CD4-positive, alpha-beta T cell treated with Interleukin-15 for 4 hours (primary cell): ENCODE data around the gene CXCR3.
"Not testable (repeated sequence)": the region's sequence is repeated elsewhere in the genome, so short reads cannot be mapped to it uniquely, and the experiment has no call there.

Experiments used
- DNase-seq: peaks from one replicate; pipeline ENCODE4 v3.0.0-alpha.2; 2020; ENCODE audit warnings: low spot score

CXCR3 gene

DNA sequence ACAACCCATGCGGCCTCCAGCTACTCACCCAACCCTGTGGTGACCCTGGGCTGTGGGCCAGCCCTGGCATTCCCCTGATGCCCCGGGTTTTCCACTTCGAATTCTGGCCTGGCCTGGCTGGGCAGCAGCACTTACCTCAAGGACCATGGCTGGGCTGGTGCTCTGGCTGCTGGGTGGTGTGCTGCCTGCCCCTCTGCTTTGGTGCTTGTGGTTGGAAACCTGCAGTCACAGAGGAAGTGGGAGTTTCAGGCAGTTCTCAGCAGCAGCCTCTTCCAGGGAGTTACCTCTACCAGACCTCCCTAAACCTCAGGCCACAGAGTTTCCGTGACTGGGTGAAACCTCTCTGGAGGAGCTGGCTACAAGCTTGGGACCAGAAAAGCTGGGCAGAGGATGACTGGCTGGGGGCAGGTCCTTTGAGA, at the start of gene CXCR3:
Gene CXCR3 (minus strand): TSS at position 209 of the 419 bp plus-strand sequence. CDS start 62 bp downstream, at position 147.
- DNase-seq, result peak; percentile 60

DNA sequence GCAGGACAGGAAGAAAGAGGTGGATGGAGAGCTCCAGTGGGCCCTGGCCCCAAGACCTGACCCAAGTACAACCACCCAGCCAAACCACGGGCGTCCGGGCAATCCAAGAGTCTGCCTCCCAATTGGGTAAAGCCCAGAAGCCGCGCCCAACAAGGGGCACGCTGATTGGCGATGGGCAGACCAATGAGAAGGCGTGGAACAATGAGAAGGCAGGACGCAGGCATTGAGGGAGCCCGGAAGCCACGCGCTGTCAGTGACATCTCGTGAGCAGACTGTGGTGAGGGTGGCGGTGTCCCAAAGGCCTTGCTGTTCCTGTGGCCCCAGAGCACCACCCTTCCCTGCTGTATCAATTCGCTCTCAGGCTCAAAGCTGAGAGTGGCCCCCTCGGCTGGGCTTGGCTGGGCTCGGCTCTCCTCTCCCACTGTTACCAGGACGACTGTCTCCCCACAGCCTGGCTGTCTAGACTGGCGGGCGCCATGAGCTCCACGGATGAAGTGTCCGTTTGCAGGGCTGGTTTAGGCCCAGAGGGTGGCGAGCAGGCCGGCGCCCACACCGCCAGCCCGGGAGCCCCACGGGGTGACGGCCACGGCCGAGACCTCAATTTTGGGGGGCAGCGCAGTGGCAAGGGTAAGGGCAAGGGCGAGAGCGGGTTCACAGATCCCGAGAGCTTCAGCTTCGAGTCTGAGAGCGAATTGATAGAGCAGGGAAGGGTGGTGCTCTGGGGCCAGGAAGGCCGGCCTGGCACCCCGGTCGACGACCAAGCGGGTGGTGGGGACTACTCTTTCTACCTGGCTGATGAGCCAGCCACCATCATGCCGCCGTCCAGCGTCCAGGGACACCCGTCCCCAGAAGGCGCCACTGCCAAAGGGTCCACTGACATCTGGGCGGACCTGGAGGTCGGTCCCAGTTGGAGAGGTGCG, 49.3 kb upstream of the CXCR3 start, which contains the start of gene LOC101059915:
Gene LOC101059915 (plus strand): TSS at position 219 of the 920 bp plus-strand sequence.
- no peak for DNase-seq

DNA sequence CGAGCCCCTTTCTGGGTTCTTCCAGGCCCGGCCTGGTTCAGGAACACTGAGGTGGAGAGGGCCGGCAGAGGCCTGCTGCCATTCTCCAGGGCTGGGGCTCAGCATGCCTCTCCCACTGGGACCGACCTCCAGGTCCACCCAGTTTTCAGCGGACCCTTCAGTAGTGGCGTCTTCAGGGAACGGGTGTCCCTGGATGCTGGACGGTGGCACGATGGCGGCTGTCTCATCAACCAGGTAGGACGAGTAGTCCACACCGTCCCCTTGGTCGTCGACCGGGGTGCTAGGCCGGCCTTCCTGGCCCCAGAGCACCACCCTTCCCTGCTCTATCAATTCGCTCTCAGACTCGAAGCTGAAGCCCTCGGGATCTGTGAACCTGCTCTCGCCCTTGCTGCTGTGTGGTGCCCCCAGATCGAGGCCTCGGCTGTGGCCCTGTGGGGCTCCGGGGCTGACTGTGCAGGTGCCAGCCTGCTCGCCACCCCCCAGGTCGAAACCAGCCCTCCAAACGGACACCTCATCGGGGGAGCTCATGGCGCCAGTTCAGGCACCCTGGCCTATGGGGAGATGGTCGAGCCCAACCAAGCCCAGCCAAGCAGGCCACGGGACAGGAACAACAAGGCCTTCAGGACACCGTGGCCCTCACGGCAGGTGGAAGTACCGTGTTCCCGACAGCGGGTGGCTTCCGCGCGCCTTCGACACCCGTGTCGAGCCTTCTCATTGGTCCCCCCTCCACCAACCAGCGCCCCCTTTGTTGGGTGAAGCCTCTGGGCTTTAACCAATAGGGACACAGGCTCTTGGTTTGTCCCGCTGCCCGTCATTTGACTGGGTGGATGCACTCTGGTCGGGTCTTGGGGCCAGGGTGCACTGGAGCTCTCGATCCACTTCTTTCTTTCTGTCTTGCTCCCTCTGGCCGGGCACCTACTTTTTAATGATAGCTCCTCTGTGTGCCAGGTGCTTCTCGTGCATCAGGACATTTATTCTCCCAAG, 48.2 kb upstream of the CXCR3 start:
- no peak for DNase-seq

DNA sequence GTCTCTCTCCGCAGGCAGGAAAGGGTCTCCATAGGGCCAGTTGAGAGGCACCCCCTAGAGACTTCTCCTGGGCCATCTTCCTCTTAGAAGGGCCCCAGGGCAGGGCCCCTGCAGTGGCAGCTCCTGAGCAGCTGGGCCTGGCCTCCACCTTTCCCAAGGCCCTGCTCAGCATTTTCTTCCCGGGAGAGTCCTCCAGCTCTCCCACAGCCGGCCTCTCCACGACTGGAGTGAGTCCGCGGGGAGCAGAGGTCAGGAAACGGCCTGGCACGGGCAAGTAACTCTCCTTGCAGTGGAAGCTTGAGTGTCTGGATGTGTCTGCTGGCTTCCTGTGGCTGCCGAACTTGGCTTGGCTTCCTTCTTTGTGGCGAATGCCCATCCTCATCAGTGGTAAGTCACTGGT, 47.4 kb upstream of the CXCR3 start:
- DNase-seq, result no peak

DNA sequence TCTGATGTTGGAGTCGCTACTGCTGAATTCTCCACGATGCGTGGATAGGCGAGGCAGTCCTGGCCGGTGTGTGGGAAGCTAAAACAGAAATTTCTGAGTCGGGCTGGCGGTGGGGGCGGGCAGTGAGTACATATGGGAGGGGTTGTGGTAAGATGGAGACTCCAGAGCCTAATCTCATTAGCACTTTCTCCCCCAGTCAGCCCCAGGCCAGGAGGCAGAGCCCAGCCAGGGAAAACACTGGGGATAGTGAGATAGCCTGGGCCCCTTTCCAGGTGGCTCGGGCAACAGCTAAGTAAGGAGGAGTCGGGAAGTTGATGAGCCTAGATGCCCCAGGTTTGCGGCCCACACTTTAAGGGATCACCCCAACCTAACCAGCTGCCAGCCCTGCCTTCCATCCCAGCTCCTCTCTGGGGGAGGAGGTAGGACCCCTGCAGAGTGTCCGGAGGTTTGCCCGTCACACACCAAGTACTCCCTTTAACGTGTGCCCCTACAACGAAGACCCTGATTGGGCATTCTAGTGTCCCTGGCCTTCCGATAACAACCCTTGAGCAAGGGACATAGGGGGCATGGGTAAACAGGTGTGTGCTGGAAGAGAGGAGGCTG, 46.7 kb upstream of the CXCR3 start:
- DNase-seq, result no peak

DNA sequence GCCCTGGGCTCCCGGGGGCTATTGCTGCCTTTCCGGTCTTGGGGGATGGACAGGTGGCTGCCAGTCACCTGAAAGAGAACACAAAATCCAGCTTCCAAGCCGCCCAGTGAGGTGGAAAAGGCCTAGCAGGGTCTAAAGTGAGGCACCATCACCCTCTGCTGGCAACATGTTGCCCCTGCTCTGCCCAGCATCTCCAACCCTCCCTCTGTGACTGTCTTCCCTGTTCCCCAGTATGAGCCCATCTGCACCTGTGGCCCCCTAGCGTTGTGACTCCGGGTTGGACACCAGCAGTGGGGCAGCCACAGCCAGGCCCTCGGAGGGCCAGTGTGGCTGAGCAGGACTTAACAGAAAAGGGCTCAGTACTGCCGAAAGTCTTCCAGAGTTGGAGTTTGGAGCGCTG, 45.9 kb upstream of the CXCR3 start:
- not testable (repeated sequence) for DNase-seq

DNA sequence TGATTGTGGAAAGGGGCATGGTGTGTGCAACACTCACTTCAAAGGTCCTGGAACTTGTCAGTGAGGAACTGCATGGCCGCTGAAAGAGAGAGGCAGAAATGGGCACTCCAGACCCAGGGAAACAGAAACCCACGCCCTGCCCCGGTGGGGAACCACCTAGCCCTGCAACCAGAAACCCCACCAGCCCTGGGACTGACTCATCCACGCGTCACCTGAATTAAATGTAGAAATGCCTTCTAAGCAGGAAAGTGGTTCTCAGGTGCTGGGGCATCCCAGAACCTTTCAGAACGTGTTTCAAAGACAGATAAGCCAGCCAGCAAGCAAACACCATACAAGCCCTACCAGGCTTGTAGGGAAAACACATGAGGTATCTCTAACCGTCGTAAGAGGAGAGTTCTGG, 44.9 kb upstream of the CXCR3 start:
- DNase-seq, result peak; percentile 57

DNA sequence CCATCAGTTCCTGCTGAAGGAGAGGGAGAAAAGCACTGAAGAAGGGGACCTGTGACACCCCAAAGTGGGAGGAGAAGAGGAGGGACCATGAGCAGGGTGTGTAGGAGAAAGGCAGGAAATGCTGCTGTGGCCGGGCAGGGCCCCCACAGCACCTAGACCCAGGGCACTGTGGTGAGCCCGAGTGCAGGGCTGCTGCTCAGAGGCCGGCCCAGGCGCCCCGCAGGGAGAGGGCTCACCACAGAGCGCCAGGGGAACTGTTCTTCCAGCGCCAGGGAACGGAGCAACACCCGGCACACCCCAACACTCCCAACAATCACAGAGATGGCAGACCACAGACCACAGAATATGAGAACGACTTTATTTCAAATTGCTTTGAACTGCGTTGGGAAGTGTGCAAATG, 44.3 kb upstream of the CXCR3 start:
- DNase-seq, result not testable (repeated sequence)

DNA sequence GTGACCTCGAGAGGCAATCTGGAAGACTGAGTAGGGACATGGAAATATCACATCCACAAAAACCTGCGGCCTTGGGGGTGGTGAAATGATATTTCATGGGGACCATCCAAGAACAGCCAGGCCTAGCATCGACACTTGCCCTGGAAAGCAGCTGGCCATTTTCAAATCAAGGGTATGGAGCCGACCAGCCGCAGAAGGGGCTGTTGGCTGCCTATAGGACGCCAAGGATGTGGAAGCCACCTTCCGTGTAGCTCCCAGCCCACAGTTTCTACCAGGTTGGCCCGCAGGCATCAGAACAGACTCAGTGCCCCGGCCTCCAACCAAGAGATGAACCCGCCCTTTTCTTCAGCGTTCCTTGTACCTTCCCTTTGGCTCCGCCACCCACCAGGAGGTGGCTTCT, 43.6 kb upstream of the CXCR3 start:
- DNase-seq, result no peak

DNA sequence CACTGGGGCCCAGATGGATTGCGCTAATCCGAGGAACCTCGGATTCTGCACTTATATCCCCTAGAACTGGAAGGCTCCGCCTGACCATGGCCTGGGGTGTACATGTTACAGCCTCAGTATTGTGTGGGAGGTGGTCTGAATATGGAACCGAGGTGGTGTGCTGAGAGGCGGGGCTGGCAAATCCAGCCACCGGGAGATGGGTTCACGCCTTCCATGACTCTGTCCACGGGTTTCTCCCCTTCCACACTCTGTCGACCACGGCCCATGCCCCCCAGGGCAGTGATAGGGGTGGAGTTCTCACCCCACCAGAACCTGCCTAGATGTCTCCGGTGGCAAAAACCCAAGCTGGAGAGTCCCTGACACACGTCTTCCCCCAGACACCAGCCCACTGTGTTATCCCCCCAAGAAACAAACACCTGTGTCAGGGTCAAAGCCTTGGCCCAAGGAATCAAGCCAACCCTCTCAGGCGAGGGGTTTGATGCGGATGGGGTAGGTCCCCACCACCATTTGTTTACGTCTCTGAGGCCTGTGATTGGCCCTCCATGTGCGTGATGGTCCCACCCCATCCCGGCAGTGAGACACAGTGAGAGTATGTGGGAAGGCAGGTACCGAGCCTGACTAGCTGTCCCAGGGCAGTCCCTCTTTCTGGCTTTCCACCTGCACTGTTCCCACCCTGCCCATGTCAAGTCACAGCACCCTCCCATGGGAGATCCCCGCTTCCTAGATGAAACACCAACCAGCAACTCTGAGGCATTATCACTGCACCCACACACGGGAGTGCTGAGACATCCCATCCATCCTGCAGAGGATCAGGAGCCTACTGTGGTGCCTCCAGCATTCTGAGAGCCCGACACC, 42.5 kb upstream of the CXCR3 start:
- DNase-seq, result no peak

DNA sequence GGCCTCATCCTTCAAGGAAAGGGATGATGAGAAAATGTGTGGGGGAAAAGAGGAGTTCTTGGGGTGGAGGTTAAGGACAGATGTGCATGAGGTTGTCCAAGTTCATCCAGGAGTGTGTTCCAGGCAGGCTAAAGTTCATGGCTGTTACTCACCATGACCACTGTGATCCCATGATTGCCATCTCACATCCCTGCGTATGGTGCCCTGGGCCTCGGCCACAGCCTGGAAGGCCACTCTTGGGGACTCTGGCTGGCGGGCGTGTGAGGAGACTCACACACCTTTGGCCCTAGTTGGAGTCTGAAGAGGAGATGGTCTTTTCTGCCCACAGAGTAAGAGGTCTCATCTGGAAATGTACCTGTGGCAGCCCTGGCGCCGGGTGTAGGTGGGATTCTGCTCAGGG, 41.6 kb upstream of the CXCR3 start:
- DNase-seq, result no peak

DNA sequence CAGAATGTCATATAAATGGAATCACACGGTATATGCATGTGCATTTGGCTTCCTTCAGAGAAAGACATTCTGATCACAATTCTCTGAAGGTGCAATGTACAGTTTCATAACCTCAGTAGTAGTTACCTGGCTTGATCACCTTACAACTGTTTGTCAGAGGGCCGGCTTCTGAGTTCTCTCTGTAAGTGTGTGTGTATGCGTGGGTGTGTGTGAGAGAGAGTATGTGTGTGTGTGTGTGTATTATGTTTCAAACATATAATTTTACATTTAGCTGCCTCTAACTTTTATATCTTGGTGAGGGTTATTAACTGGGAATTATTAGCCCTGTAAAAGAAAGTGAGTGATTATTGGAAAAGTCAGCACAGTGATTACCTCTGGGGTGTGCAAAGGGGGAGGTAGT, 41.0 kb upstream of the CXCR3 start:
- no peak for DNase-seq

DNA sequence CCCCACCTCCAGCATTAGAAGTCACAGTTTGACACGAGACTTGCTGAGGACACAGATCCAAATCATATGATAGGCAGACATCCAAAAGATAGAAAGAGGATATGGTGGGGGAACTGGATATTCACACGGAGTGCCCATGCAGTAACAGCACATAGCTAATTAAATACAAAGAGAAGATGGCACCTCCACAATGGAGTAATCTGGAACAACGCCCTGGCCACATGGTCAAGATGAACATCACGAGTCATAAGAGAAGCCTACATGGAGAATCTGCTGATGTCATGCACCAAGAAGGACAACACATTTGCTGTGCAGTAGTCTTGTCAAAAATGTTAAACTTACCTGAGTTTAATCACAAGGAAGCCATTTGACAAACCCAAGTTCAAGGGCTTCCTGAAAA, 39.0 kb upstream of the CXCR3 start:
- no peak for DNase-seq

DNA sequence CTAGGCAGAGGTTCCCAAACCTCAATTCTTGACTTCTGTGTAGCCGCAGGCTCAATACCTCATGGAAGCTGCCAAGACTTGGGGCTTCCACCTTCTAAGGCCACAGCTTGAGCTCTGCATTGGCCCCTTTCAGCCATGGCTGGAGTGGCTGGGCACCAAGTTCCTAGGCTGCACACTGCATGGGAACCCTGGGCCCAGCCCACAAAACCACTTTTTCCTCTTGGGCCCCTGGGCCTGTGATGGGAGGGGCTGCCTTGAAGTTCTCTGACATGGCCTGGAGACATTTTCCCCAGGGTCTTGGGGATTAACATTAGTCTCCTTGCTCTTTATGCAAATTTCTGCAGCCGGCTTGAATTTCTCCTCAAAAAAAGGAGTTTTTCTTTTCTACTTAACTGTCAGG, 35.0 kb upstream of the CXCR3 start:
- no peak for DNase-seq

DNA sequence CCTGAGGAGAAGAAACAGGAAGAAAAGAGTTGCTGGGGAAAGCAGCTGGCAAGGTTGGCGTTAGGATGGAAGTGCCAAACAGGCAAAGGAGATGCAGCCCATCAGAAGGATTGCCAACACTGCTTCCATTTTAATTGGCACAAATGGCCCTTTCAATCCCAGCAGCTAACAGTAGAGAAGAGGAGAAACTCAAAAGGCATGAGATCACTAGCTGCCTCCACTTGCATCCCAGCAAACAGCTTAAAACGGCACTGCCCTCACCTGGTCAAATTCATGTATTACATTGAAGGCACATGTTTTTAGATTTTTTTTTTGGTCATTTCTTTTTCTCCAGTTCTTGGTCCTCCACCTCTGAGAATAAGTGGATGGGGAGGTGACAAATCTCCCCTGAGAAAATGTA, 34.1 kb upstream of the CXCR3 start:
- peak; percentile 61 for DNase-seq

DNA sequence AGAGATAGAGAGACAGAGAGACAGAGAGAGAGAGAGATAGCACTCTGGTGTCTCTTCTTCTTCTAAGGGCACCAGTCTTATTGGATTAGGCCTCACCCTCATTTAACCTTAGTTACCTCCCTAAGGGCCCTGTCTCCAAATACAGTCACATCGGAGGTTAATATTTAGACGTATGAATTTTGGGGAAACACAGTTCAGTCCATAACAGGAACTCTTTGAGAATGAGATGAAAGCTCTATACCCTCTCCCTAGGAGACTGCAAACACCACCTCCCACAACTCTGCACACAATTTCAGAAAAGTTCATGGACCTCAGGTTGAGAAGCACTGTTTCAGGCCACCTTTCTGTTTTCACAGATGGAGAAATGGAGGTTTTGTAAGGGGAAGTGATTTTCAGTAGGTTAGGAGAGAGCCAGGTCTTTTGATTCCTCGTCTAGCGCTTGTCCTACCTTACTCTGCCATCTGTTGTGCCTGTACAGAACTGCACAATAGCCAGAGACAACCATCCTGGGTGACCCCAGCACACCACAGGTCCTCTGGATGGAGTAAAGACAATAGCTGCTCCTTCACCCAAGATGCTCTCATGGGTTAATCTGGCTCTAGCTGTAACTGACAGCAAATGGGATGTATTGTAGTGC, 32.1 kb upstream of the CXCR3 start:
- peak; percentile 43 for DNase-seq

DNA sequence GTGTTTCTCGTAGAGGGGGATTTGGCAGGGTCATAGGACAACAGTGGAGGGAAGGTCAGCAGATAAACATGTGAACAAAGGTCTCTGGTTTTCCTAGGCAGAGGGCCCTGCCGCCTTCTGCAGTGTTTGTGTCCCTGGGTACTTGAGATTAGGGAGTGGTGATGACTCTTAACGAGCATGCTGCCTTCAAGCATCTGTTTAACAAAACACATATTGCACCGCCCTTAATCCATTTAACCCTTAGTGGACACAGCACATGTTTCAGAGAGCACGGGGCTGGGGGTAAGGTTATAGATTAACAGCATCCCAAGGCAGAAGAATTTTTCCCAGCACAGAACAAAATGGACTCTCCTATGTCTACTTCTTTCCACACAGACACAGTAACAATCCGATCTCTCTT, 26.1 kb upstream of the CXCR3 start:
- DNase-seq, result not testable (repeated sequence)

DNA sequence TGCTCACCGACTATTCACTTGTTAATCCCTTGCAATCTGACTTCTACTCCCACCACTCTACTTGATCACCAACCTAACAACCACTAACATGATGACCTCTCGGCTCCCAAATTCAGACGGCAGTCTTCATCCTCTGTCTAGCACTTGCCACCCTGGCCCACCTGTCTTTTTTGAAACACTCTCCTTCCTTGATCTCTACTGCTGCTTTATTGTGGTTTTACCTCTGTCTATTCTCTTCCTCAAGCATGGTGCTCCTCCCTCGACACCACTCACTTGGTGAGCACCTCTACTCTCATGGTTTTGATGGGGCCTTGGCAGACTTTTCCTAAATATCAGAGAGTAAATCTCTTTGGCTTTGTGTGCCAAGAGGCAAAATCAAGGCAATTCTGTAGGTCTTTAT, 21.7 kb upstream of the CXCR3 start:
- no peak for DNase-seq

DNA sequence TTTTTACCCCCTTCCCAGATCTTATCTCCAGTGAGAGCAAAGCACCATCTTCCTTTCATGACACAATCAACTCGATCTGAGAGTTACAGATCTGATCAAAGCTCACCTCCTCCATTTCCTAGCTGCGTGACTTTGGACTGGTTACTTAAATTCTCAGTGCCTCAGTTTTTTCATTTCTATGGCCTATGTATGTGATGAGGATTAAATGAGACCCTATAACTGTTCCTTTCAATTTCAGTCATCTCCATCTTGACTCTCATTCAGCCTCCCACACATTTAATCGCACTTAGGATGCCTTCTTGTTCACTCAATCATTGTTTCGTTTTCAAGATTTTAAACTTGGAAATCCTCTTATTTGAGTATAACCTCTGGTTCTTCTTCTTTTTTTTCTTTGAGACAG, 20.1 kb upstream of the CXCR3 start:
- no peak for DNase-seq

DNA sequence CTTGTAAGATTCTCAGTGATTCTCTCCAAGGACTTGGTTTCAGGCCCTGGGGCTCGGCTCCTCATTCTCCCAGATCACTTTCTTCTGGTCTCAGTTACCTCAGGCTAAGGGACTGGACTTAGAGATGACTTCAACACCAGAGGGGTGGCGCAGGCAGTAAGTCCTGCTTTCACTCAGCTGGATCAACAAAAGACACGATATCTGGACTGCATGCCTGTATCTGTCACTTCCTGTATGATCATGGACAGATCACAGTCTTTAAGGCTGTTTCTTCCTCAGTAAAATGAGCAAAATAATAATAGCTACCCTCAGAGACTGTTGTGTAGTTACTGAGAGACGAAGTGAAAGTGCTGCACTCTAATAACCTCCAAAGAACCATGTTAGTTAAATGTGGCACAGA, 19.5 kb upstream of the CXCR3 start:
- DNase-seq, result no peak

DNA sequence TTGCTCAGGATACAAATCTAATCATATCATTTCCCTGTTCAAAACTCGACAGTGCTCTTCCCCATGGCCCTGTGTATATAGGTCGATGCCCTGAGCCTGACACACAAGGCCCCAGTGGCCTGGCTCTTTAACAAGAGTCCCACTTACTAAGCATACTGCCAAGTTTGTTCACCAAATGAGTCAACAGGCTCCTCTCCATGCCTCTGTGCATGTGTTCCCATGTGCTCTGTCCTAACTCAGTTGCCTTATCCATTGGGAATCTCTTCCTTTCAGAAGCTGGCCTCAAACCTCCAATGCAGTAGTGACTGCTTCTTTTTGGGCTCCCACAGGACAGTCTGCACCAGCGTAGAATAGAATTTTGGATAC, 18.9 kb upstream of the CXCR3 start:
- no peak for DNase-seq
